Measurements from ENCODE around the gene SORBS2. TPM values are rescaled to one million over a fixed set of nuclear protein-coding genes. Genes with fewer than 3 reads are reported as not detected.
A peak's percentile ranks its signal among the peaks of the same experiment; 100 is the strongest.
"Not testable (repeated sequence)": the region's sequence is repeated elsewhere in the genome, so short reads cannot be mapped to it uniquely, and the experiment has no call there.

Gene SORBS2
- total RNA-seq, 1 experiment from 2014 or later, result 9.7 TPM

DNA sequence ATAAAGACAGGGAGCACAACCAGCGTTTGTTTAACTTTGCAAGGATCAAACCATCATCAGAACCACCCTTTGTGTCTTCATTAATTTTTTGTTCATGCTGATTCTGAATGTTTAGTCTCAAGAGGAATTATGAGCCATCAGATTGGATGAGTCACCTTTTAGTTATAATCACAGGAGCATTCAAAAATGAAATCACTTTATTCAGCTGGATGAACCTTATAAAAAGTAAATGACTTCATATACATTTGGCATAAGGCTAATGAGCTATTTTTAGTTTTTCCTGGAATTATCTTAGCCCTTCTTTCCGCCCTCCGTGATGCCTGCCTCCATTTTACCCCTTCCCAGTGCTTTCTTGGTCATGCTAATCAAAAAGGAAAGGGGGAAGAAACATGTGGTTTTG lies 103.6 kb downstream of the SORBS2 start:
- Histone ChIP-seq H3K14ac (ENCODE audit: insufficient read depth, low read length) (no peak overlapping the region), H2AK5ac (ENCODE audit: insufficient read length, low read length) (no peak overlapping the region), H2BK20ac (ENCODE audit: low read depth, low read length, poor library complexity, severe bottlenecking) (no peak overlapping the region), H3K9ac (ENCODE audit: extremely low read depth, insufficient read length, low read length) (no peak overlapping the region), H3K9me3 (ENCODE audit: control insufficient read depth, low read depth, low read length) (no peaks in the 10 kb centered on the region), H3K23ac (ENCODE audit: insufficient read length, low read depth, low read length) (no peak overlapping the region), H3K4me1 (ENCODE audit: insufficient read depth, low read length) (no peaks in the 10 kb centered on the region), H3K18ac (ENCODE audit: insufficient read length, low read depth, low read length) (no peak overlapping the region), H2BK120ac (ENCODE audit: low read depth, low read length, poor library complexity, severe bottlenecking) (no peak overlapping the region), H3K4ac (ENCODE audit: low read depth, low read length) (no peak overlapping the region), H3K27me3 (ENCODE audit: insufficient read depth, low read length) (no peaks in the 10 kb centered on the region), H4K20me1 (ENCODE audit: control insufficient read depth, insufficient read depth, insufficient read length) (no peaks in the 10 kb centered on the region), H2AFZ (ENCODE audit: low read length) (no peak overlapping the region), H2BK5ac (ENCODE audit: insufficient read length, low read length) (no peak overlapping the region), H3K4me2 (ENCODE audit: insufficient read depth, insufficient read length, low read length) (no peak overlapping the region), H4K8ac (replicated peaks; ENCODE audit: insufficient read length, low read depth, low read length) (no peak overlapping the region), H2BK15ac (ENCODE audit: low read depth, low read length) (no peak overlapping the region), H4K5ac (ENCODE audit: insufficient read length, low read depth, low read length) (no peak overlapping the region), H3T11ph (ENCODE audit: low read length) (no peak overlapping the region), H3K56ac (ENCODE audit: insufficient read length, low read depth, low read length) (no peak overlapping the region), H3K79me2 (ENCODE audit: insufficient read depth, low read length) (peaks cover 2% of the 10 kb centered on the region; the same call in 1 of the 2 replicates), H3K79me1 (ENCODE audit: insufficient read depth, low read depth, low read length, poor library complexity, severe bottlenecking) (no peaks in the 10 kb centered on the region), H2BK12ac (ENCODE audit: insufficient read length, low read depth, low read length) (no peak overlapping the region), H3K27ac (ENCODE audit: insufficient read length, low read depth, low read length) (no peak overlapping the region), H4K91ac (ENCODE audit: insufficient read length, low read depth, low read length) (no peak overlapping the region), H3K23me2 (ENCODE audit: insufficient read length, low read depth, low read length, poor library complexity, severe bottlenecking) (no peaks in the 10 kb centered on the region)
- H3K9me3 Mint-ChIP-seq, result peaks cover 9 to 26% of the 10 kb centered on the region in 2 experiments
- peaks cover 2% of the 10 kb centered on the region for H3K27me3 Mint-ChIP-seq (ENCODE audit: low read depth)
- WGBS (ENCODE audit: extremely low coverage, insufficient read length, low lambda C conversion rate), result no CpG with 5 or more reads among the region's 3 CpGs
- peaks cover 8 to 12% of the 10 kb centered on the region in 2 experiments for H3K4me1 Mint-ChIP-seq
- TF ChIP-seq, protein P1, sequence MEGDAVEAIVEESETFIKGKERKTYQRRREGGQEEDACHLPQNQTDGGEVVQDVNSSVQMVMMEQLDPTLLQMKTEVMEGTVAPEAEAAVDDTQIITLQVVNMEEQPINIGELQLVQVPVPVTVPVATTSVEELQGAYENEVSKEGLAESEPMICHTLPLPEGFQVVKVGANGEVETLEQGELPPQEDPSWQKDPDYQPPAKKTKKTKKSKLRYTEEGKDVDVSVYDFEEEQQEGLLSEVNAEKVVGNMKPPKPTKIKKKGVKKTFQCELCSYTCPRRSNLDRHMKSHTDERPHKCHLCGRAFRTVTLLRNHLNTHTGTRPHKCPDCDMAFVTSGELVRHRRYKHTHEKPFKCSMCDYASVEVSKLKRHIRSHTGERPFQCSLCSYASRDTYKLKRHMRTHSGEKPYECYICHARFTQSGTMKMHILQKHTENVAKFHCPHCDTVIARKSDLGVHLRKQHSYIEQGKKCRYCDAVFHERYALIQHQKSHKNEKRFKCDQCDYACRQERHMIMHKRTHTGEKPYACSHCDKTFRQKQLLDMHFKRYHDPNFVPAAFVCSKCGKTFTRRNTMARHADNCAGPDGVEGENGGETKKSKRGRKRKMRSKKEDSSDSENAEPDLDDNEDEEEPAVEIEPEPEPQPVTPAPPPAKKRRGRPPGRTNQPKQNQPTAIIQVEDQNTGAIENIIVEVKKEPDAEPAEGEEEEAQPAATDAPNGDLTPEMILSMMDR (conservative IDR thresholded peaks at IDR 0.05), result no peak
- no peak overlapping the region for H3K4me3 Mint-ChIP-seq
- DNase-seq, result no peak
- H3K36me3 Mint-ChIP-seq (ENCODE audit: insufficient read depth in 1 of 3, low read depth in 3 of 3), result peaks cover 9 to 53% (median 25%) of the 10 kb centered on the region in 3 experiments; a peak in 6 of 7 replicates
- H3K27ac Mint-ChIP-seq, result no peak overlapping the region

DNA sequence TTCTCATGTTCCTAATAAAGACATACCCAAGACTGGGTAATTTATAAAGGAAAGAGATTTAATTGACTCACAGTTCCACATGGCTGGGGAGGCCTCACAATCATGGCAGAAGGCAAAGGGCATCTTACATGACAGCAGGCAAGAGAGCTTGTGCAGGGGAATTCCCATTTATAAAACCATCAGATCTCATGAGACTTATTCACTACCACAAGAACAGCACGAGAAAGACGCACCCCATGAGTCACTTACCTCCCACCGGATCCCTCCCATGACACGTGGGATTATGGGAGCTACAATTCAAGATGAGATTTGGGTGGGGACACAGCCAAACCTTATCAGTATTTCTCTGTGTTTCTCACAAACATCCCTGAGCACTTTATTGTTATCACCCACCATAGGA lies 104.4 kb downstream of the SORBS2 start:
- H4K91ac ChIP-seq (ENCODE audit: insufficient read length, low read depth, low read length); DNase-seq; H3K4ac ChIP-seq (ENCODE audit: low read depth, low read length); H3K4me3 Mint-ChIP-seq; H3K23me2 ChIP-seq (ENCODE audit: insufficient read length, low read depth, low read length, poor library complexity, severe bottlenecking); H2AFZ ChIP-seq (ENCODE audit: low read length); H3K23ac ChIP-seq (ENCODE audit: insufficient read length, low read depth, low read length); H4K5ac ChIP-seq (ENCODE audit: insufficient read length, low read depth, low read length); H2BK20ac ChIP-seq (ENCODE audit: low read depth, low read length, poor library complexity, severe bottlenecking); H3K27me3 Mint-ChIP-seq (ENCODE audit: low read depth); H3K9me3 ChIP-seq (ENCODE audit: control insufficient read depth, low read depth, low read length); H2BK15ac ChIP-seq (ENCODE audit: low read depth, low read length); H2BK120ac ChIP-seq (ENCODE audit: low read depth, low read length, poor library complexity, severe bottlenecking); H3K4me2 ChIP-seq (ENCODE audit: insufficient read depth, insufficient read length, low read length); H3T11ph ChIP-seq (ENCODE audit: low read length); H3K14ac ChIP-seq (ENCODE audit: insufficient read depth, low read length); H4K8ac ChIP-seq (replicated peaks; ENCODE audit: insufficient read length, low read depth, low read length); H4K20me1 ChIP-seq (ENCODE audit: control insufficient read depth, insufficient read depth, insufficient read length); H3K4me1 Mint-ChIP-seq; H2AK5ac ChIP-seq (ENCODE audit: insufficient read length, low read length); H3K27me3 ChIP-seq (ENCODE audit: insufficient read depth, low read length); H3K4me1 ChIP-seq (ENCODE audit: insufficient read depth, low read length); H2BK12ac ChIP-seq (ENCODE audit: insufficient read length, low read depth, low read length); H3K27ac ChIP-seq (ENCODE audit: insufficient read length, low read depth, low read length); H3K79me1 ChIP-seq (ENCODE audit: insufficient read depth, low read depth, low read length, poor library complexity, severe bottlenecking); H3K9ac ChIP-seq (ENCODE audit: extremely low read depth, insufficient read length, low read length); H3K18ac ChIP-seq (ENCODE audit: insufficient read length, low read depth, low read length); H3K79me2 ChIP-seq (ENCODE audit: insufficient read depth, low read length); H3K56ac ChIP-seq (ENCODE audit: insufficient read length, low read depth, low read length); H2BK5ac ChIP-seq (ENCODE audit: insufficient read length, low read length): not testable (repeated sequence)
- Mint-ChIP-seq H3K36me3 (ENCODE audit: insufficient read depth in 1 of 3, low read depth in 3 of 3) (peaks cover 9 to 53% (median 25%) of the 10 kb centered on the region in 3 experiments; a peak in 6 of 7 replicates), H3K27ac (peak overlapping the region in 1 of 3 experiments; percentile 18; a peak in 1 of 7 replicates), H3K9me3 (peaks cover 9 to 26% of the 10 kb centered on the region in 2 experiments)
- WGBS (ENCODE audit: extremely low coverage, insufficient read length, low lambda C conversion rate), result no CpG with 5 or more reads among the region's 4 CpGs
